ENCODE results near the gene TNFSF15.

Gene TNFSF15

DNA sequence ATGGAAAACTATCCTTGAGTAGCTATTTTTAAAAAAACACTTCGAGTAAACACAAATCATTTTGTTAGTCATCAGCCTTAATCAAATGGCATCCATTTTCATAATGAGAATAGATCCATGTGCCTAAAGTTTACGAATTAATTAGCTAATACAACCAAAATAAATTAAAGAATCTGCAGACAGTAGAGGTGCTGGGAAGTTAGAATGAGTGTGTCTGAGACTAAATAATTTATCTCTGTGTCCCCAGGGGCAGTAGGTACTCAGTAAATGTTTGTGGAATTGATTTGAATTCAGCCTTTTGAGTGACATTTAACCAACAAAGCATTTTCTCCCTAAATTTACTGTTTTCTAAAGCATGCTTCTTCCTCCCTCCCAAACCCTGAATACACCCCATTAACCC lies 18.6 kb downstream of the TNFSF15 start:
- no peak for DNase-seq

DNA sequence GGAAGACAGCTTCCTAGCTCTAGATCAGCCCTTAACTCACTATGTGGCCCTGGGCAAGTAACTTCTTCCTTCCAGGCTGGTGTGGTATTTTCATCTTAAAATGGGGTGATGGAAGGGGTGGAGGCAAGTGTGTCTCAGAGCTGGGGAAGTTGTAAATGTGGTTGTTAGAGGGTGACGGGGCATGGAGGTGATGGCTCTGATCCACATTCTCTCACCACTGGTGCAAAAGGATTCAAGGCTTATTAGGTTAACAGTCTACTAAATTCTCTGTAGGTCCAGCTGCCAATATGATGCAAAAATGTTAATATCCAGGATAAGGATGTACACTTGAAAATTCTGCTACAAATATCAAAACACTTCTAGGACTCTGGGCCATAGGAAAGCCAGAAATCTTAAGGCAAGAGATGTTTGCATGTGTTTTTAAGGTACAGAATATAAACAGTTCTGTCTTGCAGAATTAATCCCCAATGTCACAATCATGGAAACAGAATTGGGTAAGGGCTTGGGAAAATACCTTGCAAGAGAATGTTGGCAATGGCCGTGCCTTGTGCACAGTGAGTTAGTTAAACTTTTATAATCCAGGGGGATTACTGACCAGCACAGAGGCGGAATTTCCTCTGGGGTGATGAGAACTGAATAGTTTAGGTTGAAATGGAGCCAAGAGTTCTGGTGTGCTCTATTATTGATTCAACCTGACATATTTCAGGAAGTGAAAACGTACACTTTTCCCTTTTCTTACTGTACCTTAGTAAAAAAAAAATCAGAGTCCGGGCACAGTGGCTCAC lies 19.8 kb downstream of the TNFSF15 start:
- DNase-seq = no peak

DNA sequence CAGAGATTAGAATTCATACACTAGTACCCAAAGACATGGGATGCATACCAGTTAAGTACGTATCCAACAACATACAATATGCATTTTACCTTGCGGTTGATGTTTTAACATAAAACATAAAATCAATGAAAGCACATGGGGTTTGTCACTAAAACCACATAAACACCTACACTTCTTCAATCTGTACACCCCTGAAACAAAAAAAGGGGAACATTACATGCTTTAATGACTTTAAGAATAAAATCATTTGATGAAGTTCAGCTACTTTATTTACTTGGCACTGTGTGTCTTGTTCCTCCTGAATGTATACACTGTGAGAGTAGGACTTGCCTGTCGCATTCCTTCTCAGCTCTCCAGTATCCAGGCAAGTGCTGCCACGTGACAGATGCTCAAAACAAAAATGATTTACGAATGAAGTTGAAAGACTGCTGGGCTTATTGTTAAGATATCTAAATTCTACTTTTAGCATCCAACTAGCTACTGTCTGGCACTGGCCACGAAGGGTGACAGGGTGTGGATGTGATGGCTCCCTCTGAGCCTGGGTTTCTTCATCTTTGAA lies 21.0 kb downstream of the TNFSF15 start:
- no peak for DNase-seq

DNA sequence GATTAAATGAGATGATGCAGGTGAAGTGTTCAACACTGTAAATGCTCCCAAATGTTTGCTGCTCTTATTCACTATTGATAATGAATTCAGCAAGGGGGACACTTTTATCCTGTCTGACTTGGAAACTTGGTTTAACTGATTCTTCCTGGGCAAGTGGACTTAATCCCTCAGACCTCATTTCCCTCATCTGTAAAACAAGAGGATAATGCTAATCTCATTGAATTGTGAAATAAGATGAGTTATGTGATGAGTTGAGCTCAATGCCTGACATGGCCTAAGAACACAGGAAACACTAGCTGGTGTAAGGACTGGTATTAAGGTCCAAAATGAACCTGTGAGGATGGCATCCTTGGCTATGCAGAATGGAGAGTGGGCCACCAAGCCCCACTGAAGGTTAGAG lies 23.3 kb downstream of the TNFSF15 start:
- no peak for DNase-seq

DNA sequence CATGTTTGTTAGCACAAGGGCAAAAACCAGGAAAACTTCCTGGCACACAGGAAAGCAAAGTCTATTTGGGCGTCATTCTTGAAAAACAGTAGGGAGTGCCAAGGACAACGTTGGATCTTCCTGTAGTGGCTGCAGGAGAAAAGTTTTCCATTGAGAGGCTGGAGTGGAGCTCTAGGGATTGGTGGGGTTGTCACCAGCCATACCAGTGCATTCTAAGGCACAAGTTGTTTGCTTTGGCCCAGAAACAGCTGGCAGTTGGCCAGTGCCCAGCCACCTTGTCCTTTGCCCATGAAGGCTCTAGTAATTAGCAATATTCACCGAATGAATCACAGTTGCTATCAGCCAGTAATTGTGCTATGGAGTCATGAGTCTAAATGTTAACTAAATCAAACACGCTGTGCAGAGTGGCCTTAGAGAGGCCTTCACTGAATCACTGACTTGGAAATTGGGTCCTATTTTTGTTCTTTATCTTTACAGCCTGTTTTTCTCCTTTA lies 26.4 kb downstream of the TNFSF15 start:
- no peak for DNase-seq

DNA sequence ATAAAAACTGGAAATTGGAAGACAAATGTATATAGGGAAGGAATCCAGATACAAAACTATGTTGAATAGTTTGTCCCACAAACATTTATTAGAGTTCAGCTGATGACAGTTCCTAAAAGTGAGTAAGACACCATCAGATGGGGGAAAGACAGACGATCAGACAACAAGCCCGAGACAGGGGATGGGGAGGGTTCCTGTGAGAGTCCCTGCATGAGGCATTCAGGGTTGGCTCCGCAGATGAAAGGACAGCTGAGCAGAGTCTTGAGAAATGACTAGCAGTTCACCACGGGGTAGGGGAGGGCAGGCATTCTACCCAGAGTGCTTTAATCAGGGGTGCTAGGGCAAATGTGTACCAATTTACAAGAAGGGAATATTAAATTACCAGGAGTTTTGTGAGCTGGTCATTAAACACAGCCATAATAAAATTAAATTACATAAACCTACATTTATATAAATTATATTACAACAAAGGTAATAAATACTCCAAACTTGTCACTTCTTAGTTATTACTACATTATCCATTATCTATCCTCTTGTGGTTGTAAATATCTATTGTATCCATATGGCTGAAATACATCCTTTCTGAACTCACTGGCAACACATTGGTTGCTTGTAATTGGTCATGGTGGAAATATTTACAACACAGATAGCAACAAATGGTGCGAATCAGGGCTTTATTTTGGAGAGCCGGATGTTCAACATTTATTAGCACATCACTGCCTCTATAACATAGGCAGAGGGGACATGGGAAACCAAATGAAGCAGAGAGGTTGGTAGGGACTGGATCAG lies 27.8 kb downstream of the TNFSF15 start:
- DNase-seq = no peak

DNA sequence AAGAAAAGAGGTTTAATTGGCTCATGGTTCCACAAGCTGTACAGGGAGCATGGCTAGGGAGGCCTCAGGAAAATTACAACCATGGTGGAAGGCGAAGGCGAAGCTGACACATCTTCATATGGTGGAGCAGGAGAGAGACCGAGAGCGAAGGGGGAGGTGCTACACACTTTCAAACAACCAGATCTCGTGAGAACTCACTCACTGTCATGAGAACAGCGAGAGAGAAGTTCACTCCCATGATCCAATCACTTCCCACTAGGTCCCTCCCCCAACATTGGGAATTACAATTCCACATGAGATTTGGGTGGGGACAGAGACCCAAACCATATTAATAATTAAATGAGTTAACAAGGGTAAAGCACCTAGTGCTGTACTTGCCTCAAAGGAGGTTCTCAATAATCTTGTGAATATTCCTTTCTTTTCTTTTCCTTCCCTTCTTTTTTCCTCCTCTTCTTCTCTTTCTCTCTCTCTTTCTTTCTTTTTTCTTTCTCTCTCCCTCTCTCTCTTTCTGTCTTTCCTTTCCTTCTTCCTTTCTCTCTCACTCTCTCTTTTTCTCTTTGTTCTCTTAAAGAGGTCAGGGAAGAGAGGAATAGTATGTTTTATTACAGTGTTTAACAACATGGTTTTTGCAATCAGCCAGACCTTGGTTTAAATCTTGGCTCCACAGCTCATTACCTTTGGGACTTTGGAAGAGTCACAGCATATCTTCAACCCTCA lies 29.0 kb downstream of the TNFSF15 start:
- DNase-seq = no peak

DNA sequence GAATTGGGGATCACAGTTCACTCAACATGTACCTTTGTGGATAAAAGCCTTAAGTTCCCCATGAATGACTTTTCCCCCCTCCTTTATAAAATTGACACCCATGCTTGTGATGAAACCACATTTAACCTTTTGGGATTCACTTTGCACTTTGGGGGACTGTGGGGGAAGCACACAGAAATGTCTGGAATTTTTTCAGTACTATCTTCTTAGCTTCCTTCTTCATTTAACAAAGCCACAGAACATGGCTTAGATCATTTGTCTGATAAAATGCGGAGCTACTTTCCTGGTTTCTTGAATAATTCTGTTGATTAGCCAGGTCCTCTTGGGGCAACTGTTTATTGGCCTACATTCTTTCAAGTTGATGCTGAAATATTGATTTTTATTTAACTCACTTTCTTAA lies 29.9 kb downstream of the TNFSF15 start:
- no peak for DNase-seq

DNA sequence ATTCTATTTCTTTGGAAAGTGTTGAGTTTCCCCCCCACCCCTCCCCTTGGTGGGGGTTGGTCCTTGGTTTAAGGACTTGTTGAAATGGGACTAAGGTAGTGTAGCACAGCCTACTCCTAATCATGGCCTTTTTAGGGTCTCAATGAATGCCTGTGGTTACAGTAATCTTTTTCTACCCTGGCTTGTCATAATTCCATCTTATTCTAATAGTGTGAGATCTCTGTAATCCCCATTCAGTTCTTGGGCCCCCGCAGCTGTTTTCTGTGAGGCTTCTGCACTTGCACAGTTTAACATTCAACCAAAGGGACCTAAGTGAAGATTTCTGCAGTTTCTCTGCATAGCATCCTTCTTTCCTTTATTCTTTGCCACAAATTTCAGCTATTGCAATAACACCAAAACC lies 30.7 kb downstream of the TNFSF15 start:
- DNase-seq = no peak

DNA sequence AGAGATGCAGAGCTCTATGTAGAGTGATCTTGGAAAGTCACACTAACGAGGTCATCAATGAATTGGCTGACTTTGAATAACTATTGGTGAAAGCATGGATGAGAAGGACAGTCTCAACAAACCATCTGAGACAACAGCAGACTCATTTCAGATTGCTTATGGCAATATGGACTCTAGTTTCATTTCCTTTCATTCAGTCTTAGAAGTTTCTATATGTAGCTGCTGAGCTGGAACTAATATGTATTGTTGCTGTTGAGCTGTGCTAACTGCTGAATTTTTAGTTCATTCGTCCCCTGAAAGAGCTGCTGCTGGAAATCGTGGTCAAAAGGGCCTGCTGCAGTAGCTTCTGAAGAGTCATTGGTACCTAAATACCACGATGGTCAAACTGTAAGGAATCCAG lies 31.3 kb downstream of the TNFSF15 start:
- no peak for DNase-seq

DNA sequence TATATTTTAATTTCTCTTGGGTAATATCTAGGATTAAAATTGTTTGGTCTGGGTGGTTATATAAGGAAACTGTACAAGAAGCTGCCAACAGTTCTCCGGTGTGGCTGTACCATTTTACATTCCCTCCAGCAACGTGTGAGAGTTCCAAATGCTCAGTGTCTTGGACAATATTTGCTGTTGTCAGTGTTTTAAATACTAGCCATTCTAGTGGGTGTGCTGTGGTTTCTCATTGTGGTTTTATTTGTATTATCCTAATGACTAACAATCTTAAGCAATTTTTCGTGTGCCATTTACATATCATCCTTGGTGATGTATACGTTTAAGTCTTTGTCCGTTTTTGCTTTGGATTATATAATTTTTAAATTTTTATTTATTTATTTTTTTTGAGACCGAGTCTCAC lies 34.0 kb downstream of the TNFSF15 start:
- DNase-seq = no peak

DNA sequence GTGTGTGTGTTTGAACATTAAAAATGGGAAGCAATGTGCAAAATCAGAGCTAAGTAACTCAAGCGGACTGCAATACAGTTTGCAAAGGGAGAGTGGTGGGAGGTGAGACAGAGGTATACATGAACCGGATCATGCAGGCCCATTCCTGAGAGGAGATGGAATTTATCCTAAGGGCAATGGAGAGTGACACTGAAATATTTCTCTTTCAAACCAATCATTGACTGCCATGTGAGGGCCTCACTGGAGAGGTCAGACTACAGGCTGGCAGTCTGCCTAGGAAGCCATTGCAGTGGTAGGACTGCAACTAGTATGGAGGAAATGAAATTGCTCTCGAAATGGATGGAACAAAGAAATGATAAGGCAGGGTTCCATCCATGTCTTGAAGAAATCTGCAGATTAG lies 34.8 kb downstream of the TNFSF15 start:
- no peak for DNase-seq

DNA sequence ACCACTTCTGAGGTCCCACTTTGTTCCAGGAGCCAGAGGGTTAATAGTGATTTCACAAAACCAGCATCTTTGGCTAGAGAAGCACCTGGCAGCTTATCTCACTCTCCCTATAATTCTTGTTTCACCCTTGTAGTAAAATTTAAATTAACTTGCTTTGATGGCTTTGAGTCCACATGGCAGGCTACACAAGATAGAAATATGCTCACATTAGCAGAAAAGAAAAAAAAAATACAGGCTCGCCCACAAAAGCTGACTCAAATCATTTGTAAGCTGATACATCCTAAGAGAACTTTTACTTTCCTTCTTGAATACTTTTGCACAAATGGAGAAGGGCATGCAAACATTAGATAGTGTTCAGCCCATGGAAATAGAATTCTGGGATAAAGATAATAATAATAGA lies 36.2 kb downstream of the TNFSF15 start:
- no peak for DNase-seq

DNA sequence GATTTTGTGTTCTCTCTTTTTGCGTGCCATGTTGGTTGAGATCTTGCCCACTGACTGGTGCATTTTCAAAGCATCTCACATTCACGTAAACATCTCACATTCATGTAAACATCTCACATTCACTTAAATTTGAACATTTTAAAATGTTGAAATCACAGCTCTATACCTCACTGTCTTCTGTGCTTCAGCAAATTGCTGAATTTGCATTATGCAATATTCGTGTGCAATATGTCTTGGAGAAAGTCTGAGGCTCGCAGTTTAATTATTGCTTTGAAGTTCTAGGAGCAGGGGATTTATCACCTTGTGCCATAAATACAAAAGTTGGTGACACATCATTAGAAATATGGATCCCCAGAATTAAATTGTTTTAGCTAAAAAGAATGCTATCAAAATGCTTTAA lies 42.6 kb downstream of the TNFSF15 start:
- no peak for DNase-seq

DNA sequence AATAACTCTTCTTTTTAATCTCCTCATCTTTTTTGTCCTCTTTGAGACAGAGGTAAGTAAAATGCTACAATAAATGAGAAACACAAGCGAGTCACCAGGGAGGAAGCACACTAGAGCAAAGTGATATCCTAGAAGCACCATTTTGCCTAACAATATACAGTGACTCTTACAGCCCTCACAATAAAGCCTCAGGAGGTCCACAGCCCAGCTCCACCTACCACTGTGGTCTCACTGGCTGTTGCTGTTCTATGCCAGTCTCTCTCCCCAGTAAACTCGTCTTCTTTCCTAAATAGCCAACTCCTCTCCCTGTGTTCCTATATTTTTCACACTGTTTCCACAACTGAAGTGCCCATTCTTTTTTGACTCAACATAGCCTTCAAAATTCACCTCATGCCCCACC lies 44.3 kb downstream of the TNFSF15 start:
- DNase-seq = no peak

DNA sequence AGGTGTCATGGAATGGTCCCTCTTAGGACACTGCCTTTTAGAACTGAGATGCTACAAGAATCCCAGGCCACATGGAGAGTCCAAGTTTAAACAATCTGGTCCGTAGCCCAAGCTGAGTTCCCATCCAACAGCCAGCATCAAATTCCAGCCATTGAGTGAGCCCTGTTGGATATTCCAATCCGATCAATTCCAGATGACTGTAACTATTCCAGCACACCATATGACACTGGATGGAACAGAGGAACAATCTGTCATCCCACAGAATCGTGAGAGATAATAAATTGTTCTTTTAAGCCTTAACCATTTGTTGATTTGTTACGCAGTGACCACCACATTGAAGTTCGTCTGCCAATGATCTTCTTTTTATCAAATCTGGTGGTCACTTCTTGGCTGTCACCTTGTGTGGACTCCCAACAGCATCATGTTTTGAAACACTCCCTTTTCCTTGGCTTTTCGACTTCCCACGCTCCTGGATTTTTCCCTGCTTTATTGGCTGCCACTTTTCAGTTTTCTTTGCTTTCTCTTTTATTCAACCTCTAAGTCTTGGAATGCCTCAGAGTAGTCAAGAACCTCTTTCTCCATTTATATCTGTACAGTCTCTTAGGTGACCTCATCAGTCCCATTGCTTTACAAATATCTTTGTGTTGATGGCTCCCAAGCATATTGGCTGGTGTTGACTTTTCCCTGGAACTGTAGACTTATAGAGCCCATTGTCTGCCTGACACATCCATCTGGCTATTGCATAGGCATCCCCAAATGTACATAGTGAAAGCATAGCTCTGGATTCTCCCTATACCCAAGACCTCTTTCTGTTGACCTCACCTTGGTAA lies 46.1 kb downstream of the TNFSF15 start:
- no peak for DNase-seq

DNA sequence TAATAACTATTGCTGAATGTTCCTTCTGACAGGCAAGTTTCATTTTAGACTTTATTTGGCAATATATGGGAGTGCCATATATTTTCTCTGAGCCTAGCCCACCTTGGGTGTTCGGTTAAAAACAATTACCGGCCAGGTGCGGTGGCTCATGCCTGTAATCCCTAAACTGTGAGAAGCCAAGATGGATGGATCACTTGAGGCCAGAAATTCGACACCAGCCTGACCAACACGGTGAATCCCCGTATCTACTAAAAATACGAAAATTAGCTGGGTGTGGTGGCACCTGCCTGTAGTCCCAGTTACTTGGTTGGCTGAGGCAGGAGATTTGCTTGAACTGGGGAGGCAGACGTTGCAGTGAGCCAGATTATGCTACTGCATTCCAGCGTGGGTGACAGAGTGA lies 47.9 kb downstream of the TNFSF15 start:
- DNase-seq = no peak

DNA sequence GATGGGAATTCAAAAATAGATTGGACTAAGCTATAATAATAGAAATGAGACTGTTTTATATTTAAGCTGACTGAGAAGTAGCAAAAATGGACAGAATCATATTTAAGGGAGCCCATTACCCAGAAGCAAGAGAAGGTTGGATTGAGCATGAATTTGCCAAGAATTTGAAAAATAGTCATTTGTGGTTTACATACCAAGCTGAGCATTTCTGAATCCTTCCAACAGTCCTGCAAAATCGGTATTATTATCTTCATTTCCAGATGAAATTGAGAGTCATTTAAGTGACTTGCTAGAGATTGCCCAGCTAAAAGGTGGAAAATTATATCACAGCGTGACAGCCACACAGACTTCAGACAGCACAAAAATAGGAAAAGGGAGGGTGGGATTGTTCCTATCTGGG lies 48.4 kb downstream of the TNFSF15 start:
- DNase-seq = no peak

DNA sequence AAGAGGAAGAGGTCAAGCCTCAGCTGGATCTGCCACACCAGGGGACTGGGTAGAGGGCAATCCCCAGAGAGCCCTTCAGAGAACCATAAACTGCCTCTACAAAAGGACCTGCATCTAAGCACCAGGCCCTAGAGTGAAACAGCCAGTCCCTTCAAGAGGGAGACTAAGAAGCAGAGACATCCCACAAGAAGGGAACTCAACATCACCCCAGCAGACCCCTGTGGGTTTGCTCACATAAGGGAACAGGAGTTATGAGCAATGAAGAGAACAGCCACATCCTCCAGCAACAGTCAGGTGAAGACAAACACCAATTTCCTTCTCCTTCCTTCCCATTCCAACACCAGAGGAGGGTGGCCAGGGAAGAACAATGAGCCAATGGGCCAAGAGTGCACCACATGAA lies 48.9 kb downstream of the TNFSF15 start:
- DNase-seq = no peak

DNA sequence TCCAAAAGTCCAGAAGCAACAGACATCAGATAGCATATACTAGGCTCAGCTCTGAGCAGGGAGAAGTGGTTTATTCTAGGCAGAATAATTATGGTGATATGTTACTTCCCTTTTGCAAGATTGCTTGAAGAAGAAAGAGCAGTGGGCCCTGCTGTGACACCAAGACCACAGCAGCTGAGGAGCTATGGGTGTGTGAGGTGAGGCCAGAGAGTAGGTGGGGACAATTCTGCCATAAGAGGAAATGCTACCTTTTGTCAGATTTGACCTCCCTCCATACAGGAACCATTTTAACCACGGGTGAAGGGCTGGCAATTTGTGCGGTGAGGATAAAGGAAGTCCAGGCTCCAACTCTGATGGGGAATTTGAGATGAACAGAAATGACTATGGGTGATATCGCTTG lies 51.3 kb downstream of the TNFSF15 start:
- DNase-seq = no peak

DNA sequence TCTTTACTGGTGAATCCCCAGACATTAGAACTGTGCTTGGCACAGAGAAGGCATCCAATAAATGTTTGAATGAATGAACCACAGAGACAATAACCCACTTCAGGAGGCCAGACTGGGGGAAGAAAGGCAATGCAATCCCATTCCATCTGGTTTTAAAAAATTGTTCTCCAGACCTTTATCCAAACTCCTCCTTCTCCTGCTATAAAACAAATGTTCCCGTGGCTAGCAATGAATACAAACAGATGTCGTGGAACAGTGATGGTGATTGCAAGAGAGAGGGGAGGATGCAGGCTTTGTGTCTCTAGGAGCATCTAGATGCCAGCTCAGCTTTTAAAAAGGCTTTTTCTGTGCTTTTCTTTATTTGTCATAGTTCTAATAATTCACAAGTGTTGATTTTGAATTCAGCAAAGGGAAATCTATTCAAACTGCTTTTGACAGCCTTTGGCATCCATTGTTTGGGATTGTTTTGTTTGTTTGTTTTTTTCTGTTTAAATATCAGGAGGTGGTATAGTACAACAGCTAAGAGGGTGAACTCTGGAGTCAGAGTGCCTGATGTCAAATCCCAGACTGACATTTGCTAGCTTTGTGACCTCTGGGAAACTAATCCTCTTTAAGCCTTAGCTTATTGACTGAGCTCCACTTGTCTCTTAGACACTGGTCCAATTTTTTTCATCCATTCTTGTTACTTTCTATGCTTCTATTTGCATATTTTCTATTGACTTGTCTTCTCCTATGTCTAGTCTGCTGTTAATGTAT lies 59.1 kb downstream of the TNFSF15 start:
- no peak for DNase-seq

All from left hindlimb (tissue), 1 donor.